PC-9 (cell line): ENCODE data around the gene ARHGAP33.

Experiments used
- CTCF ChIP-seq: fragments of 200-600 bp; sonication (generic); conservative IDR thresholded peaks from 2 replicates; pipeline ENCODE4 v1.6.1; 2017; ENCODE audit warnings: mixed run types, antibody characterized with exemption, mild to moderate bottlenecking, moderate library complexity
- EZH2 ChIP-seq: fragments of 200-600 bp; sonication (generic); IDR thresholded peaks from 2 replicates; pipeline ENCODE4 v1.8.0; 2017; ENCODE audit warnings: antibody characterized with exemption, low read depth

DNA sequence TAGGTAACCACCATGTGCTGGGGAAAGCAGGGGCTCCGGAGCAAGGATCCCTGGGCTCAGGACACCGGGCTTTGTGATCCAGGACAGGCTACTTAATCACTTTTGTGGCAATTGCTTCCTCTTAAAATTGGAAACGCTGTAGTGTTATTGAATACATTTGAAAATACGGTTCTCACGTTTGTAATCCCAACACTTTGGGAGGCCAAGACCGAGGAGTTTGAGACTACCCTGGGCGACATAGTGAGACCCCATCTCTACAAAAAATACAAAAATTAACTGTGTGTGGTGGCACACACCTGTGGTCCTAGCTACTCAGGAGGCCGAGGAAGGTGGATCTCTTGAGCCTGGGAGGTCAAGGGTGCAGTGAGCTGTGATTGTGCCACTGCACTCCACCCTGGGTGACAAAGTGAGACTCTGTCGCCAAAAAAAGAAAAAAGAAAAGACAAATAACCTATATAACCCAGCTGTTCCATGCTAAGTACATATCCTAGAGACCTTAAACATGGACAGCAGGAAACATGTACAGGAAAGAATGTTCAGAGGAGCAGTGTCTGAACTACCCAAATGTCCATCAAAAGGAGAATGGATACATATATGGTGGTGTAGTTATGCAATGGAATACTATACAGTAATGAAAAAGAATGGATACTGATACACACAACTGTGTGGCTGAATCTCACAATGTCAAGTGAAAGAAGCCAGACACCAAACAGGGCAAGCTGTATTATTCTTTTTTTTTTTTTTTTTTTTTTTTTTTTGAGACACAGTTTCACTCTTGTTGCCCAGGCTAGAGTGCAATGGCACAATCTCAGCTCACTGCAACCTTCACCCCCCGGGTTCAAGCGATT, 37.9 kb downstream of the ARHGAP33 start:
- TF ChIP-seq CTCF = no peak
- TF ChIP-seq EZH2 = no peak
